Sigmoid colon (tissue), 7 donors: ENCODE measurements around the gene ZDHHC11B. TPM values are rescaled to one million over a fixed set of nuclear protein-coding genes. Genes with fewer than 3 reads are reported as not detected.
"Not testable (repeated sequence)": the region's sequence is repeated elsewhere in the genome, so short reads cannot be mapped to it uniquely, and the experiment has no call there.

Source experiments
- DNase-seq: peaks from one replicate; pipeline ENCODE4 v3.0.0-alpha.2; 2019
- H3K27ac ChIP-seq, 4 donors: fragments of 200-600 bp; sonication (generic); one replicate each; pipeline ENCODE4 v1.5.1; 2016 to 2019; ENCODE audit warnings: mild to moderate bottlenecking in 1 of 4
- H3K27me3 ChIP-seq, 3 donors: fragments of 200-600 bp; sonication (generic); one replicate each; pipeline ENCODE4 v1.5.1; 2019; ENCODE audit warnings: mild to moderate bottlenecking in 1 of 3
- H3K36me3 ChIP-seq, 4 donors: fragments of 200-600 bp; sonication (generic); one replicate each; pipeline ENCODE4 v1.5.1; 2016 to 2019
- H3K4me1 ChIP-seq, 4 donors: fragments of 200-600 bp; sonication (generic); one replicate each; pipeline ENCODE4 v1.5.1; 2017 to 2019
- H3K4me3 ChIP-seq, 4 donors: fragments of 200-600 bp; sonication (generic); one replicate each; pipeline ENCODE4 v1.5.1; 2017 to 2019; ENCODE audit warnings: mild to moderate bottlenecking in 2 of 4, moderate library complexity in 1 of 4
- H3K9me3 ChIP-seq, 4 donors: fragments of 200-600 bp in 3 of 4; sonication (generic) in 3 of 4; one replicate each; pipeline versions ENCODE4 v1.5.1 to v1.6.1; 2013 to 2019
- EP300 ChIP-seq, 4 donors: sonication (generic); formaldehyde crosslinking; IDR thresholded peaks; one replicate each; pipeline ENCODE4 v1.6.1; 2017; ENCODE audit warnings: antibody characterized with exemption in 4 of 4
- POLR2A ChIP-seq, 2 donors: fragments of 450-650 bp; IDR thresholded peaks; one replicate each; pipeline ENCODE4 v1.6.1; 2016; ENCODE audit warnings: antibody characterized with exemption in 2 of 2, mild to moderate bottlenecking in 2 of 2, moderate library complexity in 2 of 2
- POLR2AphosphoS5 ChIP-seq, 4 donors: sonication (generic); formaldehyde crosslinking; IDR thresholded peaks; one replicate each; pipeline ENCODE4 v1.6.1; 2017; ENCODE audit warnings: antibody characterized with exemption in 4 of 4
- WGBS, 2 donors: extraction: QIAGEN DNeasy Blood & Tissue Kit; methylation state at CpG; one replicate each; pipeline ENCODE4 v1.1.7; 2013; 5-methylcytosine and 5-hydroxymethylcytosine counted together
- intact Hi-C: fragments of 100-400 bp; cut with DNase I; formaldehyde crosslinking; loops from one replicate; pipeline ENCODE4 v1.15.1; 2023
- polyA plus RNA-seq, 3 donors: library from polyadenylated mRNA; stranded (reverse); fragments of 200-250 nt; gene quantifications; one replicate each; pipeline ENCODE4 v1.2.3, GENCODE V29; 2013
- total RNA-seq, 4 donors: library from RNA; depleted of rRNA; stranded (reverse); fragments of >200 nt; gene quantifications; one replicate each; pipeline ENCODE4 v1.1.0, GENCODE V29; 2016
- TF ChIP-seq, protein P1 (sequence below), 4 experiments: fragments of 450-650 bp in 3 of 4; fragments of 200-600 bp in 1 of 4; IDR thresholded peaks; one replicate each; pipeline ENCODE4 v1.5.1; 2016 to 2019; ENCODE audit warnings: antibody characterized with exemption in 4 of 4, mild to moderate bottlenecking in 3 of 4, moderate library complexity in 2 of 4
- donor health status: healthy with polysubstance abuse.
- donor health status: Bipolar disorder and iron deficiency.
- donor health status: healthy.

ZDHHC11B gene
- total and polyA plus RNA-seq, 7 donors = 0.46 to 12.7 (median 1.8) TPM; not detected in 1

DNA sequence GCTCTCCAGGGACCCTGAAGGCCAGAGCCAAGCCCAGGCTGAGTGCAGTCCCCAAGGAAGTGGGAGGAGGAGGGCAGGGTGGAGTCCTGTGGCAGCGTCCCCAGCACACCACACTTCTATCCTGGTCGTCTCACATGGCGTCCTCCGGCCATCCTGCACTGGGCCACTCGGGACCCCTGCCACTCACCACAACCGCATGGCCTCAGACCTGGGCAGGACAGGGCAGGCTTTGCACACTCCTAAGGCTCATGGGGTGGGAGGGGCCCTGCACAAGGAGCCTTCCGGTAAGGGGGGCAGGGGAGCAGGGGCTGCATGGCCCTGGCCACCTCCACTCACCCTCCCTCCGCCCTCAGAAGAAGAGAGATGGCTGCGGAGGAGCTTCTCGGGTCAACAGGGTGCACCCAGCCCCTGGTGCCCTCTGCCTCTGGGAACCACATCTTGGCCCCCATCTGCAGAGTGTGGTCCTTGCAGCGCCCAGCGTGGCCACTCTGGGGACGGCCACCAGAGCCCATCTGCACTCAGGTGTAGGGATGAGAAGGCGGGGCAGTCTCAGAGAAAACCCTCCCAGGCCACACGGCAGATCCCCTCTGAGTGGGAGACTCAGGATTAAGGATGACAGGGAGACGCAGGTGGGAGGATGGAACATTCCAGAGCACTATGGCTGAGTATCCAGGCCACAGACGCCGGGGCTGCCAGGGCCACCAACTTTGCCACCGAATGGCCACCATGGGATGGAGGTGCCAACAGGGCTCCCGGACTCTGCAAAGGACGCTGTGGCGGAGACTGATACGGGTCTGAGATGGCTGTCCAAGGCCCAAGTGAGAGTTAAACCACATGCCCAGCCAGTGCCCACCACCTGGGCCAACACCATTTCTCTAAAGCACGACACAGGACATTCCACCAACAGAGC, 99.0 kb downstream of the ZDHHC11B start:
- TF ChIP-seq EP300 (IDR thresholded peaks at IDR 0.05) = no peak
- no peak for TF ChIP-seq POLR2A (IDR thresholded peaks at IDR 0.05)
- TF ChIP-seq, protein P1, sequence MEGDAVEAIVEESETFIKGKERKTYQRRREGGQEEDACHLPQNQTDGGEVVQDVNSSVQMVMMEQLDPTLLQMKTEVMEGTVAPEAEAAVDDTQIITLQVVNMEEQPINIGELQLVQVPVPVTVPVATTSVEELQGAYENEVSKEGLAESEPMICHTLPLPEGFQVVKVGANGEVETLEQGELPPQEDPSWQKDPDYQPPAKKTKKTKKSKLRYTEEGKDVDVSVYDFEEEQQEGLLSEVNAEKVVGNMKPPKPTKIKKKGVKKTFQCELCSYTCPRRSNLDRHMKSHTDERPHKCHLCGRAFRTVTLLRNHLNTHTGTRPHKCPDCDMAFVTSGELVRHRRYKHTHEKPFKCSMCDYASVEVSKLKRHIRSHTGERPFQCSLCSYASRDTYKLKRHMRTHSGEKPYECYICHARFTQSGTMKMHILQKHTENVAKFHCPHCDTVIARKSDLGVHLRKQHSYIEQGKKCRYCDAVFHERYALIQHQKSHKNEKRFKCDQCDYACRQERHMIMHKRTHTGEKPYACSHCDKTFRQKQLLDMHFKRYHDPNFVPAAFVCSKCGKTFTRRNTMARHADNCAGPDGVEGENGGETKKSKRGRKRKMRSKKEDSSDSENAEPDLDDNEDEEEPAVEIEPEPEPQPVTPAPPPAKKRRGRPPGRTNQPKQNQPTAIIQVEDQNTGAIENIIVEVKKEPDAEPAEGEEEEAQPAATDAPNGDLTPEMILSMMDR (IDR thresholded peaks at IDR 0.05) = no peak
- TF ChIP-seq POLR2AphosphoS5 (IDR thresholded peaks at IDR 0.05) = no peak
- DNase-seq = peak; percentile 55
- Histone ChIP-seq H3K4me3 (no peak overlapping the region), H3K27me3 (no peaks in the 10 kb centered on the region), H3K9me3 (no peaks in the 10 kb centered on the region), H3K4me1 (no peaks in the 10 kb centered on the region), H3K27ac (peak overlapping the region in 1 of 4 donors; percentile 66), H3K36me3 (no peaks in the 10 kb centered on the region)
- 89 to 94% methylated on average over 24 of the region's 24 CpGs for WGBS, 2 donors
- intact Hi-C loops = no loop called here

DNA sequence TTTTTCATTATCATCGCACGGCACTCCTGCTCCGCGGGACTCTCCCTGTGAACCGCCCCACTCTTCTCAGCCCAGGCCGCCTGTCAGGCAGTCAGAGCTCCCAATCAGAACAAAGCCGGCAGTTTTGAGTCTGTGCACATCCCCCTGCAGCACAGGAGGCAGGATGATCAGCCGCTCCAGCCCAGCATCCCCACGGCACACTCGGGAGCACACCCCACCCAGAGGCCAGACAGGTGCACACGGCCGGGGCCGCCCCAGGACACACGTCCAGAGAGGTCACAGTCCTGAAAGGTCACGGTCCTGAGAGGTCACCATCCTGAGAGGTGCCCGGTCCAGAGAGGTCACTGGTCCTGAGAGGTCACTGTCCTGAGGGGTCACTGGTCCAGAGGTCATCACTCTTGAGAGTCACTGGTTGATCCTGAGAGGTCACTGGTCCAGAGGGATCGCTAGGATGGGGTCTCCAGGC, 99.7 kb downstream of the ZDHHC11B start:
- H3K27me3 ChIP-seq = no peaks in the 10 kb centered on the region
- H3K4me1 ChIP-seq = no peaks in the 10 kb centered on the region
- TF ChIP-seq POLR2A (IDR thresholded peaks at IDR 0.05) (no peak), POLR2AphosphoS5 (IDR thresholded peaks at IDR 0.05) (no peak), EP300 (IDR thresholded peaks at IDR 0.05) (no peak)
- TF ChIP-seq, protein P1 (IDR thresholded peaks at IDR 0.05) = no peak
- H3K36me3 ChIP-seq = no peaks in the 10 kb centered on the region
- no peak overlapping the region for H3K4me3 ChIP-seq
- DNase-seq = peak; percentile 57
- peak overlapping the region in 1 of 4 donors; percentile 66 for H3K27ac ChIP-seq
- no peaks in the 10 kb centered on the region for H3K9me3 ChIP-seq
- 81 to 91% methylated on average over 17 of the region's 17 CpGs for WGBS, 2 donors
- intact Hi-C loops = no loop called here

DNA sequence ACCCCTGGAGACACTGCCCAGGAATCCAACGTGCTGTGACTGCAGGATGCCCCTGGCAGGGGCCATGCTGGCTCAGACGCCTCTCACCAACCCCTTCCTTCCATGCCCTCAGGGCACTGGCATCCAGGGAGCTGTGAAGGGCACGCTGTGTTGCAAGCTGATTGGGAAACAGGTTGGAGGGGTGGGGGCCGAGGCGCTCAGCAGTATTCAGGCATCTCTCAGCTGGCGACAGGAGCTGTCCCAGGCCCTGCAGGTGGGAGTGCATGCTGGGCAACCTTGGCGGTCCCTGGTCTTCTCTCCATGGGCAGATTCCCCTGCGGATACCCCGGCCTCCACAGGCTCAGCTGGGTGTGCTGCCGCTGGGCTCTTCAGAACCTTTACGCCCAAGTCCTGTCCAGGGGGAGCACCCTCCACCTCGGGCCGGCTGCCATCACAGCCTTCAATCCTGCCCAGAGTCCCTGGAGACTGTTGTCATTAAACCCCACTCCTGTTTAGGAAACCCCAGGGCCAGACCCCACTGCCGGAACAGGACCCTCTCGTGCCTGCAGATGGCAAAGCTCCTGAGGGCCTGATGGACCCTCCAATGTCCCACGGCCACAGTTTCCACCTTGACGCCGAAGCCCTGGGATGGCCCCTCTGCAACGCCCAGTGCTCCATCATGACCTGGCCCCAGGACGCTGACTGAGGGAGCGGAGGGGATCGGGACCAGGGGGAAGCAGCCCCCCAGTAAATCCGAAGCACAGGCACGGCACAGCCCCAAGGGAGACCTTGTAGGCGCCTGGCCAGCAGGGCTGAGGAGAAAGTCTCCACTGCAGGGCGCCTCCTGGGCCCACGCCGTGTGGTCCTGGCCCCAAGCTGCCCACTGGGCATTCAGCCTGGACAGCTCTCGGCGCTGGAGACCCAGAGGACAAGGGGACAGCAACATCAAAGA, 100.7 kb downstream of the ZDHHC11B start:
- intact Hi-C loops = no loop called here
- TF ChIP-seq EP300 (IDR thresholded peaks at IDR 0.05) = no peak
- TF ChIP-seq, protein P1 (IDR thresholded peaks at IDR 0.05) = no peak
- TF ChIP-seq POLR2AphosphoS5 (IDR thresholded peaks at IDR 0.05) = no peak
- TF ChIP-seq POLR2A (IDR thresholded peaks at IDR 0.05) = no peak
- Histone ChIP-seq H3K36me3 (no peaks in the 10 kb centered on the region), H3K9me3 (no peaks in the 10 kb centered on the region), H3K27ac (peak overlapping the region in 1 of 4 donors; percentile 66), H3K4me1 (no peaks in the 10 kb centered on the region), H3K27me3 (no peaks in the 10 kb centered on the region), H3K4me3 (no peak overlapping the region)
- WGBS, 2 donors = 84 to 92% methylated on average over 30 of the region's 30 CpGs
- DNase-seq = peak; percentile 72

DNA sequence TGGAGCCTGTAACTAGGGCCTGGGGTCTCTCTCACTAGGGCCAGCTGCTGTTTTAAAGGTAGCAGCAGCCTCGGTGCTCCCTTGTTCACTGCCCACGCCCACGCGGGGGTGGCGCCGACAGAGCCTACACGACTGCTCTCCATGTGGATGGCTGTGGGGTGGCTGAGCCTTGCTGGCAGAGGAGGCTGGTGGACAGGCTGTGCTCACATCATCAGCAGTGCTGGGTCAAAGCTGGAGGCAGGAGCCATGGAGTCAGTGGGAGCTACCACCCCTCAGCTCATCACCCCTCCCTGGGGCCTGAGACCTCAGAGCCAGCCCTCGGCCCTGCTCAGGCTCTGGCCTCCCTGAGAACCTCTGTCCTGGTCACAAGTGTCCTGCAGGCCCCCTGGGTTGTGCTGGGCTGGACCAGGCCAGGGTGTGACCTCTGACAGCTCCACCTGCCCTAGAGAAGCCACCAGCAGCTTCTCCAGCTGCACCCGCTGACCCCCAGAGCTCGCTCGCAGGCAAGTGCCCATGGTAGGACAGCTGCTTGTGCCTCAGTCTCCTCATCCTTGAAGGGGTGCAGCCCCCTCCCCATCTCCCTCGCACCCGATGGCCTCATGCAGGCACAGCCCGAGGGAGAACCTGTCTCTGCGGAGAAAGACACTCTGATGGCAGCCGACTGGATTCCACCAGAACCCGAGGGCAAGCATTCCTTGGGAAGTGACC, 101.7 kb downstream of the ZDHHC11B start:
- H3K9me3 ChIP-seq, H3K4me3 ChIP-seq, H3K36me3 ChIP-seq, H3K4me1 ChIP-seq, H3K27me3 ChIP-seq, intact Hi-C loops: not testable (repeated sequence)
- 84 to 89% methylated on average over 17 of the region's 17 CpGs for WGBS, 2 donors
- peak; percentile 63 for DNase-seq
- H3K27ac ChIP-seq = peak overlapping the region in 1 of 4 donors; percentile 66

DNA sequence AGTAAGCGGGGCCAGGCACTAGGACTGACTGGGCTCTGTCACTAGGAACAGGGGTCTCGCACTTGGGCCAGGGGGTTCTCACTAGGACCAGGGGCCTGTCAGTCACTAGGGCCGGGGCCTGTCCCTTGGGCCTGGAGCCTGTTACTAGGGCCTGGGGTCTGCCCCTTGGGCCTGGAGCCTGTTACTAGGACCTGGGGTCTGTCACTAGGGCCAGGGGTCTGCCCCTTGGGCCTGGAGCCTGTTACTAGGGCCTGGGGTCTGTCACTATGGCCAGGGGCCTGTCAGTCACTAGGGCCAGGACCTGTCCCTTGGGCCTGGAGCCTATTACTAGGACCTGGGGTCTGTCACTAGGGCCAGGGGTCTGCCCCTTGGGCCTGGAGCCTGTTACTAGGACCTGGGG, 102.3 kb downstream of the ZDHHC11B start:
- H3K36me3 ChIP-seq, intact Hi-C loops, H3K9me3 ChIP-seq, H3K4me1 ChIP-seq, H3K27me3 ChIP-seq, H3K4me3 ChIP-seq: not testable (repeated sequence)
- peak; percentile 22 for DNase-seq
- WGBS, 2 donors = 90 to 99% methylated on average over 2 to 3 of the region's 3 CpGs
- H3K27ac ChIP-seq = peak overlapping the region in 1 of 4 donors; percentile 66

DNA sequence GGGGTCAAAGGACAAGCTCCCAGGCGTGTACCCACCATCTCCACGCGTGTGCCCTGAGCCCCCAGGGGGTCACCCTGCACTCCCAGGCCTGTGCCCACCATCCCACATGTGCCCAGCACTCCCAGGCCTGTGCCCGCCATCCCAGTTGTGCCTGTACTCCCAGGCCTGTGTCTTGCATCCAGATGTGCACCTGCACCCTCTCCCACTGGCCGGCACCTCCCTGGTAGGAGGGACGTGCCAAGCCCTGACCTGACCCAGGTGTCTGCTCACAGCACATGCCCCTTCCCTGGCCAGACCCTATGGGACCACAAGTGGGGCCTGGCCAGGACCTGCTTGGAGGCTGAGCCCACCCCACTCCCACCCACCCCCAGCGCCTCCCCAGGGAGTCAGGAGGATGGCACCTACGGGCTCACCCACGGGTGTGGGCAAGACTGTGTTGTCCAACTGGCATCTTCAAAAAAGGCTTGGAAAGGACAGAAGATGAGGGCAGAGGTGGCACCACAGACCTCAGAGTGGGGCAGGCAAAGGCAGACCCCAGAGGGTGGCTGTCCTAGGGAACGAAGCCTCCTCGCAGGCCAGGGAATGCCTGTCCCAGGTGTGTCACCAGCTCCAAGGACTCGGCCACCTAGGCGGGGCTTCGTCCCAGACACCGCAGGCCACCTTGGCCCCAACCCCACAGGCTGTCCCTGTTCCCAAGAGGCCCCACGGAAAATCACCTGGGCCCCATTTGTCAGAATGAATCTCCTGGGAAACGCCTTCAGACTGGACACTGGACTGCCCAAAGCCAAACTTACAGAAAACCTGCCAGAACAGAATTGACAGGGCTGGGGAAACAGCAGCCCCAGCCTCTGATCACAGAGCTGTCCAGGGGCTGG, 103.0 kb downstream of the ZDHHC11B start:
- peak; percentile 52 for DNase-seq
- peak overlapping the region in 1 of 4 donors; percentile 66 for H3K27ac ChIP-seq
- WGBS, 2 donors = 89 to 91% methylated on average over 17 of the region's 17 CpGs
- H3K36me3 ChIP-seq, intact Hi-C loops, H3K9me3 ChIP-seq, H3K4me3 ChIP-seq, H3K4me1 ChIP-seq, H3K27me3 ChIP-seq: not testable (repeated sequence)

DNA sequence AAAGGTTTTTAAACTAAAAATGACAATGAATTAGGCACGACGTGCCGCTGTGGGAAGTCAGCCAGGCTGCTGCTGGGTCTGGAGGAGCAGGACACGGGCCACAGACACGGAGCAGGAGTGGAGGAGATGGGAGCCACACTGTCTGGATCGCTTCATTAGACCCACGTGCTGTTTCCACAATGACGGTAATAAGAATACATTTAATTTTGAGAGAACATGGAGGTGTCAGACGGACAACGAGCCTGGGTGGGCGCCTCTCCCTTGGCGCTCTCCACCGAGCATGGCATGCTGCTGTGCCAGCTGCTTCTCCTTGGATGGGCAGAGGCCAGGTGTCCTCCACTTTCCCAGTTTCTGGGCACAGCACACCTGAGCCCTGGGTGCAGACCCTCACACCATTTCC, 103.7 kb downstream of the ZDHHC11B start:
- intact Hi-C loops, H3K4me1 ChIP-seq: not testable (repeated sequence)

More for the DNA sequence above, 103.7 kb downstream of the ZDHHC11B start:
- not testable (repeated sequence) for H3K27me3 ChIP-seq, H3K9me3 ChIP-seq, H3K4me3 ChIP-seq, H3K36me3 ChIP-seq
- 91 to 94% methylated on average over 13 of the region's 13 CpGs for WGBS, 2 donors
- H3K27ac ChIP-seq = peak overlapping the region in 1 of 4 donors; percentile 66
- peak; percentile 21 for DNase-seq
